Loucy (cell line): ENCODE results near the gene FGFBP3.

Source experiments
- CTCF ChIP-seq: fragments of 200-600 bp; sonication (generic); conservative IDR thresholded peaks from 2 replicates; pipeline ENCODE4 v1.5.1; 2014; ENCODE audit warnings: mild to moderate bottlenecking, antibody characterized with exemption, low read length
- EZH2phosphoT487 ChIP-seq: fragments of 200-600 bp; IDR thresholded peaks from 2 replicates; pipeline ENCODE4 v1.6.1; 2018; ENCODE audit warnings: antibody characterized with exemption, mild to moderate bottlenecking, moderate library complexity, borderline replicate concordance

- no peak for TF ChIP-seq CTCF
- no peak for TF ChIP-seq EZH2phosphoT487
Measured at GRCh38 chr10:91923371-91924211, 14.3 kb upstream of the FGFBP3 start, which contains the start of gene BTAF1.
